PC-9 (cell line): ENCODE data around the gene ARHGEF5. TPM values are rescaled to one million over a fixed set of nuclear protein-coding genes. Genes with fewer than 3 reads are reported as not detected.

Source experiments
- BruUV-seq: library from RNA; stranded (reverse); fragments of 400-500 nt; replicated peaks from 2 replicates; lab custom pipeline; 2021; lab: Mats Ljungman, UMichigan
- CTCF ChIA-PET: fragments of 300-600 bp; sonication (Branson Sonifier 250); formaldehyde crosslinking; loops from one replicate; lab custom pipeline; 2022; ENCODE audit warnings: antibody characterized with exemption; lab: Charles Lee
- POLR2A ChIA-PET: fragments of 300-600 bp; sonication (Branson Sonifier 250); formaldehyde crosslinking; loops from one replicate; lab custom pipeline; 2022; ENCODE audit warnings: antibody characterized with exemption; ENCODE audit not compliant: unreplicated experiment; lab: Charles Lee
- DNase-seq, 2 experiments: peaks; one replicate each; pipeline versions ENCODE4 v3.0.0 to v3.0.0-alpha.2; 2015 to 2022; ENCODE audit warnings: mixed read lengths in 1 of 2
- H2AFZ ChIP-seq: fragments of 200-600 bp; sonication (generic); 2 replicates; pipeline ENCODE4 v1.8.1; 2017; ENCODE audit warnings: antibody characterized with exemption
- H3F3A ChIP-seq: fragments of 200-600 bp; sonication (generic); 2 replicates; pipeline ENCODE4 v1.8.1; 2017; ENCODE audit warnings: antibody characterized with exemption, mild to moderate bottlenecking, low read depth; ENCODE audit not compliant: insufficient read depth
- H3K27ac ChIP-seq: fragments of 200-600 bp; sonication (generic); 2 replicates; pipeline ENCODE4 v1.6.1; 2016; ENCODE audit warnings: mixed run types
- H3K27me3 ChIP-seq: fragments of 200-600 bp; sonication (generic); 2 replicates; pipeline ENCODE4 v1.6.1; 2016; ENCODE audit warnings: low read depth, mixed run types; ENCODE audit not compliant: insufficient read depth
- H3K36me3 ChIP-seq: fragments of 200-600 bp; sonication (generic); 2 replicates; pipeline ENCODE4 v1.6.1; 2016; ENCODE audit warnings: low read depth, mixed run types
- H3K4me1 ChIP-seq: fragments of 200-600 bp; sonication (generic); replicated peaks from 2 replicates; pipeline ENCODE4 v1.6.1; 2016; ENCODE audit warnings: mixed run types; ENCODE audit not compliant: insufficient read depth
- H3K4me2 ChIP-seq: fragments of 200-600 bp; sonication (generic); 2 replicates; pipeline ENCODE4 v1.6.1; 2017; ENCODE audit warnings: mixed run types
- H3K4me3 ChIP-seq: fragments of 200-600 bp; sonication (generic); 2 replicates; pipeline ENCODE4 v1.6.1; 2016; ENCODE audit warnings: mixed run types
- H3K79me2 ChIP-seq: fragments of 200-600 bp; sonication (generic); 2 replicates; pipeline ENCODE4 v1.6.1; 2017; ENCODE audit warnings: low read depth, mixed run types
- H3K9me2 ChIP-seq: fragments of 200-600 bp; sonication (generic); 2 replicates; pipeline ENCODE4 v1.8.1; 2017; ENCODE audit warnings: mild to moderate bottlenecking; ENCODE audit not compliant: insufficient read depth
- H3K9me3 ChIP-seq: fragments of 200-600 bp; sonication (generic); 2 replicates; pipeline ENCODE4 v1.8.1; 2016; ENCODE audit warnings: low read depth; ENCODE audit not compliant: insufficient read depth
- H4K20me1 ChIP-seq: fragments of 200-600 bp; sonication (generic); 2 replicates; pipeline ENCODE4 v1.8.1; 2017; ENCODE audit not compliant: insufficient read depth
- CTCF ChIP-seq: fragments of 200-600 bp; sonication (generic); conservative IDR thresholded peaks from 2 replicates; pipeline ENCODE4 v1.6.1; 2017; ENCODE audit warnings: mixed run types, antibody characterized with exemption, mild to moderate bottlenecking, moderate library complexity
- EZH2 ChIP-seq: fragments of 200-600 bp; sonication (generic); IDR thresholded peaks from 2 replicates; pipeline ENCODE4 v1.8.0; 2017; ENCODE audit warnings: antibody characterized with exemption, low read depth
- intact Hi-C: fragments of 100-400 bp; cut with micrococcal nuclease; formaldehyde crosslinking; loops from one replicate; pipeline ENCODE4 v1.10.0; 2022; ENCODE audit not compliant: unreplicated experiment
- total RNA-seq: library from RNA; stranded (reverse); gene quantifications from 2 replicates; pipeline ENCODE4 v1.2.3, GENCODE V29; 2021

The ARHGEF5 gene
- total RNA-seq, 1 experiment from 2014 or later, result 50.1 TPM

- intact Hi-C loops, result loop anchor here (5.0 kb wide), 2 partner anchors 253 to 333 kb away; no protein-coding TSS in a partner anchor
- BruUV-seq, result no TSS peak
- no peak overlapping the region for H3K4me2 ChIP-seq
- H3K9me2 ChIP-seq, result no peaks in the 10 kb centered on the region
- TF ChIP-seq EZH2 (no peak), CTCF (no peak)
- H3F3A ChIP-seq, result no peaks in the 10 kb centered on the region
- no peak overlapping the region for H3K4me3 ChIP-seq
- DNase-seq, result no peak
- ChIA-PET POLR2A (no interaction called here), CTCF (no interaction called here)
- H3K9me3 ChIP-seq, result no peaks in the 10 kb centered on the region
- H3K27me3 ChIP-seq, result peaks cover 12% of the 10 kb centered on the region; the same call in 1 of the 2 replicates
- H3K36me3 ChIP-seq, result no peaks in the 10 kb centered on the region
- H2AFZ ChIP-seq, result no peak overlapping the region
- H3K27ac ChIP-seq, result no peak overlapping the region
- H3K79me2 ChIP-seq, result no peaks in the 10 kb centered on the region
- no peaks in the 10 kb centered on the region for H3K4me1 ChIP-seq
- no peaks in the 10 kb centered on the region for H4K20me1 ChIP-seq
Observed at GRCh38 chr7:144390481-144390880, 35.3 kb downstream of the ARHGEF5 start.

GRCh38 chr7:144391014-144391413 is 35.8 kb downstream of the ARHGEF5 start:
- no peaks in the 10 kb centered on the region for H3K36me3 ChIP-seq
- H2AFZ ChIP-seq, result no peak overlapping the region
- no peaks in the 10 kb centered on the region for H3K9me3 ChIP-seq
- no TSS peak for BruUV-seq
- TF ChIP-seq EZH2, result no peak
- no peak for TF ChIP-seq CTCF
- H3K4me1 ChIP-seq, result no peaks in the 10 kb centered on the region
- H3K9me2 ChIP-seq, result no peaks in the 10 kb centered on the region
- H3F3A ChIP-seq, result no peaks in the 10 kb centered on the region
- no peak overlapping the region for H3K27ac ChIP-seq
- H3K4me3 ChIP-seq, result no peak overlapping the region
- POLR2A ChIA-PET, result no interaction called here
- CTCF ChIA-PET, result interaction anchor here (1.2 kb wide), 1 partner anchor 263 kb away, joined by 3 read pairs; no protein-coding TSS in a partner anchor
- H4K20me1 ChIP-seq, result no peaks in the 10 kb centered on the region
- no peaks in the 10 kb centered on the region for H3K79me2 ChIP-seq
- no peak overlapping the region for H3K4me2 ChIP-seq
- intact Hi-C loops, result loop anchor here (5.0 kb wide), 2 partner anchors 254 to 334 kb away; no protein-coding TSS in a partner anchor
- H3K27me3 ChIP-seq, result peaks cover 18% of the 10 kb centered on the region; the same call in 1 of the 2 replicates
- DNase-seq, result no peak

GRCh38 chr7:144391823-144392255 is 36.6 kb downstream of the ARHGEF5 start:
- Histone ChIP-seq H3K27me3 (peaks cover 25% of the 10 kb centered on the region; the same call in 1 of the 2 replicates), H4K20me1 (no peaks in the 10 kb centered on the region), H3F3A (no peaks in the 10 kb centered on the region), H3K27ac (no peak overlapping the region), H3K79me2 (no peaks in the 10 kb centered on the region), H3K4me2 (peak overlapping the region; percentile 59), H3K36me3 (no peaks in the 10 kb centered on the region), H3K9me2 (no peaks in the 10 kb centered on the region), H3K4me3 (peak overlapping the region; percentile 18; the same call in 1 of the 2 replicates), H3K9me3 (no peaks in the 10 kb centered on the region), H2AFZ (no peak overlapping the region; the same call in 1 of the 2 replicates), H3K4me1 (no peaks in the 10 kb centered on the region)
- intact Hi-C loops, result loop anchor here (1.0 to 5.0 kb wide), 3 partner anchors 45 to 335 kb away; no protein-coding TSS in a partner anchor
- peak in 1 of 2 experiments; percentile 16 for DNase-seq
- ChIA-PET POLR2A (no interaction called here), CTCF (interaction anchor here (0.7 to 1.2 kb wide), 2 partner anchors 45 to 264 kb away, joined by 3 to 5 read pairs; no protein-coding TSS in a partner anchor)
- TF ChIP-seq EZH2 (no peak), CTCF (peak; percentile 85)
- no TSS peak for BruUV-seq
